GM19023 (cell line): Measurements from ENCODE around the gene EXOC5.
"Not testable (repeated sequence)": the region's sequence is repeated elsewhere in the genome, so short reads cannot be mapped to it uniquely, and the experiment has no call there.

Experiments used
- ATAC-seq: cut with Tn5 transposase; IDR thresholded peaks from one replicate; pipeline ENCODE4 v1.9.1; 2021; ENCODE audit warnings: mild to moderate bottlenecking, moderate library complexity; ENCODE audit not compliant: unreplicated experiment

Gene EXOC5

DNA sequence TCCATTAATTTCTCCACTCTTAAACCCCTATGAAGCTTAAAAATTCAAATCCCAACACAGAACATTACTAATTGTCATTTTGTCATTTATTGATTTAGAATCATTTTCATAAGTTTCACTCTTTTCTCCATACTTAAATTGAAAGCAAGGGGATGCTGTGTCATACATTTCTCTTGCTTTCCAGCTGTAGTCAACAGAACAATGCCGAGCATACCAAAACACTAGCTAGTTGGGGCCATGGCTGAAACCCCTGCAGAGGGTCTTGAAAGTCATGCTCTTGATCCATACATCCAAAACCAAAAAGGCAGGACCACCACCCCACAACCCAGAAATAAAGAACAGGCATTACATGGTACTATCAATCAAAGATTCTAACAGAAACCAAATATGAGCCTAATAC is 9.0 kb downstream of the EXOC5 start:
- no peak for ATAC-seq

DNA sequence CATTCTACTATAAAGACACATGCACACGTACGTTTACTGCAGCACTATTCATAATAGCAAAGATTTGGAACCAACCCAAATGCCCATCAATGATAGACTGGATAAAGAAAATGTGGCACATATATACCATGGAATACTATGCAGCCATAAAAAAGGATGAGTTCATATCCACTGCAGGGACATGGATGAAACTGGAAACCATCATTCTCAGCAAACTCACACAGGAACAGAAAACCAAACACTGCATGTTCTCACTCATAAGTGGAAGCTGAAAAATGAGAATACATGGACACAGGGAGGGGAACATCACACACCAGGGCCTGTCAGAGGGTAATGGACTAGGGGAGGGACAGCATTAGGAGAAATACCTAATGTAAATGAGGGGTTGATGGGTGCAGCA is 10.5 kb downstream of the EXOC5 start:
- ATAC-seq = not testable (repeated sequence)

DNA sequence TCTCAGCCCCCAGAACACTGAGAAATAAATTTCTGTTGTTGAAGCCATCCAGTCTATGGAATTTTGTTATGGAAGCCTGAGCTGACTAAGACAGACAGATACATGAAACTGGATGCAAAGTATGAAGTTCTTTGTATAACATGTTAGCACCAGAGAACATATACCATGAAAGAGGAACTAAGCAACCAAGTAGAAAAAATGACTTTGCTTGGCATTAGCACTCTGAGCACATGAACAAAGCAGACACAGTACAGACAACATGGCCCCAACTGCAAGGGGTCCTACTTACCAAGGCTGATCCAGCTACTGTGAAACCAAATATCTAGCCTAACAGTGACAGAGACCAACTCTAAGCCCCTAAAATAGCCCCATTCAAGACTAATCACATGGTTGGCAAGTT is 13.8 kb downstream of the EXOC5 start:
- ATAC-seq = peak; percentile 70

DNA sequence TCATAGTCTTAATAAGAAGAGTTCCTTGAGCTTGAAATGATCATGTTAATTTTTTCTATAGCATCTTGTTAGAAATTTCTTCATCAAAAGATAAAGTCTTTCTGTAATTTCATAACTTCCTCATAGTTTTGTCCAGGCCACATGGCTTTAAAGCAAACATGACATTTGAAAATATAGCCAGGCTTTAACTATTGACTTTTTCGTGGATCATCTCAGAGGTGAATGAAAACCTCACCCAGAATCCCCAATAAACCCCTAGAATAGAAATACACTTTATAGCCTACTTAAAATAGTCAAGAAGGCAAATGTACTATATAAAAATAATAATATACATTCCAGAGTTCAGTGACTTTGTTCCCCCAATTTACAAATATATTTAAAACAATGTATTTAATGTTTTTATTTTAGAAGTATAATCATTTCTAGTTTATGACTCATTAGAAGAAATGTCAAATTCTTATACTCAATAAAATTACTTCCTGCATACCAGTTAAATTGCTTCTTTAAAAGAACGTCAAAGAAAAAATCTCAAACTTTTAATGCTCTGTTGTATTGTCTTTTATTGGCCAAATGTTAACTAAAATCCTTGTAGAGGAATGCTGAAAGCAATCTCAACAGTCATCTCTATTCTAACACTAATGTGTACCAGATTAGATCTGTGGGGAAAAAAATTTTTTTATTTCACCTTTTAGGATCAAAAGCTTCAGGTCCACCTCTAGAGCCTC is 21.6 kb downstream of the EXOC5 start:
- no peak for ATAC-seq

DNA sequence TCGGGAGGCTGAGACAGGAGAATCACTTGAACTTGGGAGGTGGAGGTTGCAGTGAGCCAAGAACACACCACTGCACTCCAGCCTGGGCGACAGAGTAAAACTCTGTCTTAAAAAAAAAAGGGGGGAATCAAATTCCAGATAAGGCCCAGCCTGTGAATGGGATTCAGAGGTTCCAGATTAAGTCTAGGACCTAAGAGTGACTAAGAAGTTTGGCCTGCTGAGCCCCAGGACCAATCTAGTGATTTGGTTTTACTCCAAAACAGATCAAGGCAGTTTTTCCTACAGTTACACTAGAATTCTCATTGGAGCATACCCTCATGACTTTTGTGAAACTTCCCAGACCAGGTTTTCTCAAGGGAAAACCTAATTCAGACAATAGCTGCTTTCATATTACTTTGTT is 22.8 kb downstream of the EXOC5 start:
- ATAC-seq = no peak

- ATAC-seq = no peak
Measured at GRCh38 chr14:57244106-57244505, 24.6 kb downstream of the EXOC5 start.

GRCh38 chr14:57243320-57243719 is 25.4 kb downstream of the EXOC5 start:
- ATAC-seq = no peak

- not testable (repeated sequence) for ATAC-seq
Measured at GRCh38 chr14:57240115-57240514, 28.6 kb downstream of the EXOC5 start.

GRCh38 chr14:57232006-57232405 is 36.7 kb downstream of the EXOC5 start:
- ATAC-seq = no peak

DNA sequence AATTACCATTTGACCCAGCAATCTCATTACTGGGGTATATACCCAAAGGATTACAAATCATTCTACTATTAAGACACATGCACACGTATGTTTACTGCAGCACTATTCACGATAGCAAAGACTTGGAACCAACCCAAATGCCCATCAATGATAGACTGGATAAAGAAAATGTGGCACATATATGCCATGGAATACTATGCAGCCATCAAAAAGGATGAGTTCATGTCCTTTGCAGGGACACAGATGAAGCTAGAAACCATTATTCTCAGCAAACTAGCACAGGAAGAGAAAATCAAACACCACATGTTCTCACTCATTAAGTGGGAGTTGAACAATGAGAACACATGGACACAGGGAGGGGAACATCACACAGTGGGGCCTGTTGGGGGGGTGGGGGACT is 40.4 kb downstream of the EXOC5 start:
- ATAC-seq = not testable (repeated sequence)

GRCh38 chr14:57227083-57227482 is 41.6 kb downstream of the EXOC5 start:
- no peak for ATAC-seq

DNA sequence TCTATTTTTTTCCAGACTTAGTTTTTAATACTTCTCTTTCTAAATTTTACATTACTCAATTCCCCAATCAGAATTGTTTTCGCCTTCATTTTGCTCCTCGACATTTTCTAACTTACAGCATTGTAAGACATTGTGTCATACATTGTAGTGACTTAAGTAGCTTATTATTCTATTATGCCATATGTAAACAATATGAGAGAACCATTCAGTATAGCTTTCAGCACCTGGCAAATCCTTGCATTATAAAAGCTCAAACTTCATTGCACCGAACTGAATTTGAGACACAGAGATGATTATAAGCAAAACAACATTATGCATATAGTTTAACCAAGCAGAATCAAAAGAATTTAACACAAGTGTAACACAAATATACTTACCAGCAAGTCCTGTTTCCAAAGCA is 46.8 kb downstream of the EXOC5 start:
- ATAC-seq = no peak

- ATAC-seq = no peak
Measured at GRCh38 chr14:57212919-57213318, 55.8 kb downstream of the EXOC5 start.

- ATAC-seq = no peak
Measured at GRCh38 chr14:57209561-57209960, 59.1 kb downstream of the EXOC5 start.

DNA sequence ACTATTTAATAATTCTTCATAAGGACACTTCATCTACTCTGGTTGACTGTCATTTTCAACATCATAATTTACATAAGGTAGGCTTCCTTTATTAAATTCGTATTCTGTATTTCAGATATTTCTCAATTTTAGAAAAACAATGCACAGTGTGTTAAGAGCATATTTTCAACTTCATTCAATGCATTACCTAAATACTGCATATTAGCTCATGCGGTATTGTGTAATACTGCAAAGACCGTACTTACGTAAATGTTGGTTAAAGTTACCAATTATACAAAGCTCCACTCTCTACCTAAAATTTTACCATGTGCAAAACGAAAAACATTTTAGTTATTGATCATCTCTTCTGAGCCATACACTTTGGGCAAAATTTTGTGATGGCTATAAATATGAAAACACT is 62.8 kb downstream of the EXOC5 start:
- no peak for ATAC-seq

GRCh38 chr14:57202672-57203071 is 66.0 kb downstream of the EXOC5 start:
- ATAC-seq = not testable (repeated sequence)

GRCh38 chr14:57199921-57200320 is 68.8 kb downstream of the EXOC5 start:
- no peak for ATAC-seq

- no peak for ATAC-seq
Measured at GRCh38 chr14:57189070-57189469, 79.6 kb downstream of the EXOC5 start.

DNA sequence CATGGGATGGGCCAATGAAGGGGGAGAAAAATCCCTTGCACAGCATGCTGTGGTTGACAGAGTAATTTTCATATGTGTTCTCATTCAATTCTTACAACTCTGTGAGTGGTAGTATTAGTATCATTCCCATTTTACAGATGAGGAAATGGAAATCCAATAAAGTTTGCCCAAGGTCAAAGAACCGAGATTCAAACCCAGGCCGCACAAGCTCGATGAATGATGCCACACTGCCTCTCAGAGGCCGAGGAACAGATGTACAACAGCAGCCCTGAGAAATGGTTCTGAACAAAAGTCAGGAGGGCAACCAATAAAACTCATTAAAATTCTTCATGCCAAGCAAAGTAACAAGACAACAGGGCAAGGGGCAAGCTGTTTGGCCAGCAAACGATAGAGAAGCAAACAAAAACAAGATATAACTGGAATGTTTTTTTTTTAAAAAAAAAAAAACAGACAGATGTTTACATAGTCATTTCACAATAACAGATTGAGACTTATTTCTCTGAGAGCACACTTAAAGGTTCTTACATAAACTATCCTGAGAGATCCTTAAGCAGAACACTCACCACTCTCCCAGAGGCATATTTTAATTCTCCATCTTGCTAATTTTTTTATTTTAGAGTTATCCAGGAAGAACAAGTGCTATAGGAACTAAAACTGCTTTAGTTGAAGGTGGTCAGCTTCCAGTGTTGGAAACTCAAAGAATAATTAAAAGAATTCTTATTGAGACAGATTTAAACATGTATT is 85.8 kb downstream of the EXOC5 start:
- no peak for ATAC-seq

DNA sequence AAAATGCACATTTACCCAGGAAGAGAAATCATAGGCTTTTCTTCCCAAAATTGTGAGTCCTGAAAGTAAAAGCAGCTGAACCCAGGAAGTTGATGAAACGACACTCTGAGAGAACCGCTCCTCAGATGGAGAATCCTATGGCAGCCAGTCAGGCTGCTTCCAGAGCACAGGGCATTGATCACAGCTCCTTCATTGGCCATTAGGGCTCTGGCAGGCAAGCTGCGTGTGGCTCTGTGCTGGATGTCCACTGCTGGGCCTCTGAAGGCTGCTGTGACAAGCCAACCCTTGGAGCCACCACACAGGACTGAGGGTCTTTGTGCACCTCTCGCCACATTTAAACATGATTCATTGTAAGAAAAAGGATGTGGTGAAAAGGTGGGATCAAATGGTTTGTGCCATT is 89.4 kb downstream of the EXOC5 start:
- ATAC-seq = no peak

- ATAC-seq = no peak
Measured at GRCh38 chr14:57174466-57174865, 94.2 kb downstream of the EXOC5 start.

DNA sequence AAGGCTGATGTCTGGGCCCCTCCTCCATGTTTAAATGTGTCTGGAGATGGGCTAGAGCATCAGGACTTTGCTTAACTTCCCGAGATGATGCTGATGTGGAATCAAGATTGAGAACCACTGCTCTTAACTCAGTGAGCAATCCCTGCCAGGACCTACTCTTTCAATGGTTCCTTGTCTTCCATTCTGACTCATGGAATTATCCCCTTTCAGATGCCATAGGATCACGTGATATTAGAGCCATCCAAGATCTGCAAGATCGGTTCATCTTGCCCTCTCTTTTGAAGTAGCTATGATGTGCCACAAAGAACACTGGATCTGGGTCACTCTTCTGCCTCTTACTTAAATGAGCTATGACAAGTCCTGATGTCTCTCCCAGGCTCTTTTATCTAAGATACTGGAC is 96.8 kb downstream of the EXOC5 start:
- ATAC-seq = no peak

DNA sequence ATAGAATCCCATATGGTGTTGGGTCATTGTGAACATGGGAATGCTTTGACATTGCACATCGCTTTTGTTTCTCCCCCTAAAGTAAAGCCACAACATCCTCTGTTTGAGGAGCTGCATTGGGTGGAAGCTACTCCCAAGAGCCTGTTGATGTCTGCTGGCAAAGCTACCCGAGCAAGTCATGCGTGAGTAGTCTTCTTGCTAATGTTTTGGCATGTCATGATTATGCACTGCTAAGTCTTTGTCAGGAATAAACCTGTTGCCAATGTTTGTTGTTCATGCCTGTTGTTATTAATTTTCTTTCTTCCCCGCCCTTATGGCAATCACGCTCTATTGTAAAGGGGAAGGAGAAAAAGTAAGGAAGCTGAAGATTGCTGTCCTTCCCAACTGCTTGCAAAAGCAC is 97.3 kb downstream of the EXOC5 start:
- ATAC-seq = no peak
